Ascending aorta (tissue), 2 donors: Measurements from ENCODE around the gene ZMIZ1. TPM values are rescaled to one million over a fixed set of nuclear protein-coding genes. Genes with fewer than 3 reads are reported as not detected.

Source experiments
- DNase-seq, 2 donors: peaks; one replicate each; pipeline ENCODE4 v3.0.0-alpha.2; 2019; ENCODE audit warnings: low spot score in 2 of 2
- H3K27ac ChIP-seq, 2 donors: fragments of 200-600 bp; sonication (generic); one replicate each; pipeline ENCODE4 v1.5.1; 2016 to 2017; ENCODE audit warnings: mild to moderate bottlenecking in 1 of 2
- H3K27me3 ChIP-seq: fragments of 200-600 bp; sonication (generic); one replicate; pipeline ENCODE4 v1.5.1; 2017
- H3K36me3 ChIP-seq, 2 donors: fragments of 200-600 bp; sonication (generic); one replicate each; pipeline ENCODE4 v1.5.1; 2016
- H3K4me1 ChIP-seq, 2 donors: fragments of 200-600 bp; sonication (generic); one replicate each; pipeline ENCODE4 v1.5.1; 2016 to 2017; ENCODE audit warnings: mild to moderate bottlenecking in 1 of 2
- H3K4me3 ChIP-seq, 2 donors: fragments of 200-600 bp; sonication (generic); one replicate each; pipeline ENCODE4 v1.5.1; 2016 to 2017; ENCODE audit warnings: mild to moderate bottlenecking in 1 of 2
- H3K9me3 ChIP-seq, 2 donors: fragments of 200-600 bp; sonication (generic); one replicate each; pipeline ENCODE4 v1.5.1; 2016
- CTCF ChIP-seq, 3 experiments: fragments of 200-600 bp in 2 of 3; fragments of 450-650 bp in 1 of 3; sonication (generic) in 2 of 3; IDR thresholded peaks; one replicate each; pipeline ENCODE4 v1.5.1; 2016 to 2019; ENCODE audit warnings: antibody characterized with exemption in 3 of 3, mild to moderate bottlenecking in 1 of 3, moderate library complexity in 1 of 3
- intact Hi-C: fragments of 100-400 bp; cut with DNase I; formaldehyde crosslinking; loops from one replicate; pipeline ENCODE4 v1.15.1; 2023
- total RNA-seq: library from RNA; depleted of rRNA; stranded (reverse); fragments of >200 nt; gene quantifications from one replicate; pipeline ENCODE4 v1.1.0, GENCODE V29; 2016

The ZMIZ1 gene
- total RNA-seq, 1 donor from 2014 or later = 96.2 TPM

- no peak for TF ChIP-seq CTCF (IDR thresholded peaks at IDR 0.05)
- H3K27ac ChIP-seq = peak overlapping the region in 1 of 2 donors; percentile 14
- H3K4me3 ChIP-seq = no peak overlapping the region
- no peak for DNase-seq
- intact Hi-C loops = no loop called here
- H3K4me1 ChIP-seq = peaks cover 8 to 42% of the 10 kb centered on the region in 2 donors
- H3K27me3 ChIP-seq = no peaks in the 10 kb centered on the region
- no peaks in the 10 kb centered on the region for H3K9me3 ChIP-seq
- H3K36me3 ChIP-seq = peaks cover 6 to 9% of the 10 kb centered on the region in 2 donors
These were observed 115.9 kb downstream of the ZMIZ1 start for GRCh38 chr10:79184657-79185056.

- peaks cover 6 to 9% of the 10 kb centered on the region in 2 donors for H3K36me3 ChIP-seq
- H3K4me1 ChIP-seq = peaks cover 8 to 41% of the 10 kb centered on the region in 2 donors
- H3K9me3 ChIP-seq = no peaks in the 10 kb centered on the region
- H3K27ac ChIP-seq = peak overlapping the region in 1 of 2 donors; percentile 14
- no peak overlapping the region for H3K4me3 ChIP-seq
- no peaks in the 10 kb centered on the region for H3K27me3 ChIP-seq
- no peak for TF ChIP-seq CTCF (IDR thresholded peaks at IDR 0.05)
- intact Hi-C loops = no loop called here
- DNase-seq = no peak
These were observed 116.5 kb downstream of the ZMIZ1 start for GRCh38 chr10:79185067-79185774.

GRCh38 chr10:79185796-79186374 is 117.1 kb downstream of the ZMIZ1 start:
- intact Hi-C loops = no loop called here
- Histone ChIP-seq H3K27ac (no peak overlapping the region), H3K4me1 (peaks cover 8 to 39% of the 10 kb centered on the region in 2 donors), H3K36me3 (peaks cover 6 to 9% of the 10 kb centered on the region in 2 donors), H3K4me3 (no peak overlapping the region), H3K9me3 (no peaks in the 10 kb centered on the region), H3K27me3 (no peaks in the 10 kb centered on the region)
- no peak for DNase-seq
- no peak for TF ChIP-seq CTCF (IDR thresholded peaks at IDR 0.05)

GRCh38 chr10:79186486-79187120 is 117.8 kb downstream of the ZMIZ1 start:
- Histone ChIP-seq H3K27ac (no peak overlapping the region), H3K9me3 (no peaks in the 10 kb centered on the region), H3K4me1 (peaks cover 8 to 37% of the 10 kb centered on the region in 2 donors), H3K4me3 (no peak overlapping the region), H3K36me3 (peaks cover 6 to 9% of the 10 kb centered on the region in 2 donors), H3K27me3 (no peaks in the 10 kb centered on the region)
- intact Hi-C loops = no loop called here
- TF ChIP-seq CTCF (IDR thresholded peaks at IDR 0.05) = no peak
- no peak for DNase-seq

GRCh38 chr10:79187121-79187940 is 118.6 kb downstream of the ZMIZ1 start:
- Histone ChIP-seq H3K4me1 (peaks cover 8 to 30% of the 10 kb centered on the region in 2 donors), H3K27me3 (no peaks in the 10 kb centered on the region), H3K36me3 (peaks cover 6 to 9% of the 10 kb centered on the region in 2 donors), H3K4me3 (no peak overlapping the region), H3K9me3 (no peaks in the 10 kb centered on the region), H3K27ac (no peak overlapping the region)
- DNase-seq = no peak
- TF ChIP-seq CTCF (IDR thresholded peaks at IDR 0.05) = no peak
- intact Hi-C loops = no loop called here
